HG03469 (cell line): Measurements from ENCODE around the gene C22orf42.
"Not testable (repeated sequence)": the region's sequence is repeated elsewhere in the genome, so short reads cannot be mapped to it uniquely, and the experiment has no call there.

Experiments
- ATAC-seq: cut with Tn5 transposase; IDR thresholded peaks from one replicate; pipeline ENCODE4 v1.9.1; 2021; ENCODE audit warnings: mild to moderate bottlenecking, moderate library complexity, moderate number of reproducible peaks; ENCODE audit not compliant: unreplicated experiment

C22orf42 gene

GRCh38 chr22:32136881-32137280 lies 22.2 kb downstream of the C22orf42 start:
- not testable (repeated sequence) for ATAC-seq

GRCh38 chr22:32135958-32136357 lies 23.1 kb downstream of the C22orf42 start:
- not testable (repeated sequence) for ATAC-seq

DNA sequence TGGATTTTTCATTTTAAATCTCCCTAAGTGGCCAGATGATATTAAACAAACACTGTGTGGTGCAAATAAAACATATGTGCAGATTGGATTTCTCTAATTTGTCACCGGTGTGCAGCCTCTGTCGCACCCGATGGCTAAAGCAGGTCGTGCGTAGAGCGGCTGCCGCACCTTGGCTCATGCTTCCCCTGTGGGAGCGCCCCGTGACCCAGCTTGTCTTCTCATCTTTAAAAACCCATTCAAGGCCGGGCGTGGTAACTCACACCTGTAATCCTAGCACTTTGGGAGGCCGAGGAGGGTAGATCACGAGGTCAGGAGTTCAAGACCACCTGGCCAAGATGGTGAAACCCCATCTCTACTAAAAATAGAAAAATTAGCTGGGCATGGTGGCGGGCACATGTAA lies 24.3 kb downstream of the C22orf42 start:
- ATAC-seq: not testable (repeated sequence)

GRCh38 chr22:32132783-32133182 lies 26.3 kb downstream of the C22orf42 start:
- ATAC-seq: no peak

DNA sequence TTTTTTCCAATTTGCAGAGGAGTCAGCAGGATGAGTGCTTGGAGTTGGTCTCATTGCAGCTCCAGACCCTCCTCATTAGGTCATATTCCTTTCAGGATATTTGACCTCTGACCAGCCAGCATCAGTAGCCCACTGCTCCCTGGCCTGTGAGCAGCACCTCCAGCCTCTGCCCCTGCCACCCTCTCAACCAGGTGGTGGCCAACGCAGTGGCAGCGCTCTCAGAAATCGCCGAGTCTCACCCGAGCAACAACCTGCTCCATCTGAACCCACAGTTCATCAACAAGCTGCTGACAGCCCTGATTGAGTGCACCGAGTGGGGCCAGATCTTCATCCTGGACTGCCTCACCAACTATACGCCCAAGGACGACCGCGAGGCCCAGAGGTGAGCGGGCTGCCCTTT lies 27.0 kb downstream of the C22orf42 start:
- ATAC-seq: no peak

DNA sequence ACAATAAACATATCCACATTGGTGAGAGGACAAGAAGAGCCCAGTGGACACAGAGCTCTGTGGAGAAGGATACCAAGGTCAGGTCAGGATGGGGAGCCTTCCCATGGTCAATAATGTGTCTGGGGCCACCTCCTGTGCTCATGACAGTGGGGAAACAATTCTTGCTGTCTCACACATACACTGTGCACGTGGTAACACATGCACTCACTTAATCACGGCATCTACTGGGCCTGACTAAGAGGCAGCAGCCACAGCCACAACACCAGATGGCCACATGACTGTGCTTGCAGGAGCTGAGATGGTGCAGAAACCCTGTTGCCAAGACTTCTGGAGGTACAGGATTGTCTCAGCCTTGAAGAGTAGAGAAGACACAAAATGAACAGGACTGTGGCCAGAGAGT lies 28.6 kb downstream of the C22orf42 start:
- ATAC-seq: no peak

- ATAC-seq: no peak
Observed at GRCh38 chr22:32127904-32128303, 31.2 kb downstream of the C22orf42 start.

GRCh38 chr22:32123657-32124056 lies 35.4 kb downstream of the C22orf42 start:
- no peak for ATAC-seq

DNA sequence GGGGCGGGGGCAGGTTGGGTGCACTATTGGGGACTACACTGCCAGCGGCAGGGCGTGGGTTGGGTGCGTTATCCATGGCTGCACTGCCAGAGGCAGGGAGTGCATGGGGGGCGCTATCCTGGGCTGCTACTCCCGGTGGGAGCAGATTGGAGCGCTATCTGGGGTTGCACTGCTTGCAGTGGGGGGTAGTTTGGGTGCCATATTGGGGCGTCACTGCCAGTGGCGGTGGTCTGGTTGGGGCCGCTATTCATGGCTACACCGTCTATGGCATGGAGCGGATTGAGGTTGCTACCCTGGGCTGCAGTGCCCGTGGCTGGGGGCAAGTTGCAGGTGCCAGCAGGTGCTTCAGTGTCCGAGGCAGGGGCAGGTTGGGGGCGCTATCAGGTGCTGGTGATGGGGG lies 36.2 kb downstream of the C22orf42 start:
- ATAC-seq: no peak

- ATAC-seq: no peak
Observed at GRCh38 chr22:32120603-32121002, 38.5 kb downstream of the C22orf42 start.

- no peak for ATAC-seq
Observed at GRCh38 chr22:32119568-32120235, 39.4 kb downstream of the C22orf42 start.

DNA sequence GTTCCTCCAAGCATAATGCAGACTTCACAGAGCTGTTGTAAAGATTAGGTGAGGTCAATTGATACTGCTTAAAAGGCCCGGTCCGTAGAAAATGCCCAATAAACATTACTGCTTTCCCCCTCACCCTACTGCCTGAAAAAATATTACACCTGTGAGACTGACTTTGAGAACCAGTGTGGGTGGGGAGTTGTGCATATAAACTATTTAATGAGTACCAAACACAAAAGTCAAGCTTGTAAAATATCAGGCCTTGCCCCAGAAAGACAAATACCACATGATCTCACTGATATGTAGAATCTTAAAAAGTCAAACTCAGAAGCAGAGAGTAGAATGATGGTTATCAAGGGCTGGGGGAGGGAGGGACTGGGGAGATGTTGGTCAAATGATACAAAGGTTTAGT lies 46.7 kb downstream of the C22orf42 start:
- no peak for ATAC-seq

DNA sequence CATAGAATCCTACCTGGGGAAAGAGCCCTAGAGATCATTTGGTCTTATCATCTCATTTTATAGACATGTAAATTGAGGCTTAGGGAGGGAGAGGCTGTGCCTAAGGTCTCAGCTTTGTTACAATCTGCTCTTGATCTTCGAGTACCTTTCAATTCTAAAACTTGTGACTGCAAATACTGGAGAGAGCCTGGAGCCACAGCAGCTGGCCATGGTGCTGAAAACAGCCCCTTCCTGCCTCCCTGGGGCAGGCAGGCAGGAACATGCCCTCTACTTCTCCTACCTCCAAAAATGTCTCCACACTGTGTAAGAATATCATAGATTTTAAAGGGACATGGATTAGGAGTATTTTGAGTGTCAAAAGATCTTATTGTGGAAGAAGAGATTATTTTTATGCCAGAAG lies 52.2 kb downstream of the C22orf42 start:
- no peak for ATAC-seq

DNA sequence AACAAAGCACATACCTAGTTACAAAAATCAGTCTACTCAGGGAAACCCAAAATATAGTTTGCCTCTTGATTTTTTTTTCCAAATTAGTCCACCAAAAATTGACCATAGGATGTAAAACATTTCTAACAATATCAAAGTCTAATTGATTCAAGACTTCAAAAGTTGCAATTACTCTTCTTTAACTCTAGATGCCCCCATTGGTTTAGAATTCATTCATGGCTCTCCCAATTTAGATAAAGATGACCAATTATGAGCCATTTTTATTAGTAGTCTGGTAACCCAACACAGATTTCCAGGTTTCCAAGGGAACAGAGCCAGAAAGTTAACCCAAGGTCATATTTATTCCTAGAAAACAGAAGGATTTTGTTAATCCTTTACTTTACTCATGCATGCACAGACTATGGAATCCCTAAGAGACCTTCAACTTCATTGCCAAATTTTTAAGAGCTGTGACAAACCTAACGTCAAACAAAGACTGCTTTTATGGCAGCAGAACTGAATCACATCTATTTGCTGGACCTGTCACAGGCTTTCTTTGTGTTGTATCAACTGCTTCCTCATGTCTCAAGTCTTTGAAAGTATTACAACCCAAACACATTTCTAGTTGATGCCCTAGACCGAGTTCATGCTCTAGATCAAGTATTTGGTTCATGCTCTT lies 55.3 kb downstream of the C22orf42 start:
- no peak for ATAC-seq

GRCh38 chr22:32100711-32101110 lies 58.4 kb downstream of the C22orf42 start:
- ATAC-seq: no peak
